ENCODE measurements around the gene BCL11A. TPM values are rescaled to one million over a fixed set of nuclear protein-coding genes. Genes with fewer than 3 reads are reported as not detected.

Gene BCL11A
- total and polyA plus RNA-seq, 7 donors, result 3.6 to 39.6 (median 16.3) TPM

GRCh38 chr2:60472041-60472440 is 81.4 kb downstream of the BCL11A start:
- no peaks in the 10 kb centered on the region for H3K36me3 ChIP-seq
- peaks cover 0 to 14% (median 9%) of the 10 kb centered on the region in 4 donors for H3K4me1 ChIP-seq
- no peak overlapping the region for H3K4me3 ChIP-seq
- 85 to 88% methylated on average over 5 of the region's 5 CpGs for WGBS, 2 donors
- no peaks in the 10 kb centered on the region for H3K9me3 ChIP-seq
- TF ChIP-seq POLR2AphosphoS5 (IDR thresholded peaks at IDR 0.05), result no peak
- no peak for TF ChIP-seq EP300 (IDR thresholded peaks at IDR 0.05)
- no peak for TF ChIP-seq POLR2A (IDR thresholded peaks at IDR 0.05)
- TF ChIP-seq, protein P1, sequence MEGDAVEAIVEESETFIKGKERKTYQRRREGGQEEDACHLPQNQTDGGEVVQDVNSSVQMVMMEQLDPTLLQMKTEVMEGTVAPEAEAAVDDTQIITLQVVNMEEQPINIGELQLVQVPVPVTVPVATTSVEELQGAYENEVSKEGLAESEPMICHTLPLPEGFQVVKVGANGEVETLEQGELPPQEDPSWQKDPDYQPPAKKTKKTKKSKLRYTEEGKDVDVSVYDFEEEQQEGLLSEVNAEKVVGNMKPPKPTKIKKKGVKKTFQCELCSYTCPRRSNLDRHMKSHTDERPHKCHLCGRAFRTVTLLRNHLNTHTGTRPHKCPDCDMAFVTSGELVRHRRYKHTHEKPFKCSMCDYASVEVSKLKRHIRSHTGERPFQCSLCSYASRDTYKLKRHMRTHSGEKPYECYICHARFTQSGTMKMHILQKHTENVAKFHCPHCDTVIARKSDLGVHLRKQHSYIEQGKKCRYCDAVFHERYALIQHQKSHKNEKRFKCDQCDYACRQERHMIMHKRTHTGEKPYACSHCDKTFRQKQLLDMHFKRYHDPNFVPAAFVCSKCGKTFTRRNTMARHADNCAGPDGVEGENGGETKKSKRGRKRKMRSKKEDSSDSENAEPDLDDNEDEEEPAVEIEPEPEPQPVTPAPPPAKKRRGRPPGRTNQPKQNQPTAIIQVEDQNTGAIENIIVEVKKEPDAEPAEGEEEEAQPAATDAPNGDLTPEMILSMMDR (IDR thresholded peaks at IDR 0.05), result no peak
- no peaks in the 10 kb centered on the region for H3K27me3 ChIP-seq
- intact Hi-C loops (cut with DNase I), result no loop called here
- H3K27ac ChIP-seq, result no peak overlapping the region
- DNase-seq, result no peak

DNA sequence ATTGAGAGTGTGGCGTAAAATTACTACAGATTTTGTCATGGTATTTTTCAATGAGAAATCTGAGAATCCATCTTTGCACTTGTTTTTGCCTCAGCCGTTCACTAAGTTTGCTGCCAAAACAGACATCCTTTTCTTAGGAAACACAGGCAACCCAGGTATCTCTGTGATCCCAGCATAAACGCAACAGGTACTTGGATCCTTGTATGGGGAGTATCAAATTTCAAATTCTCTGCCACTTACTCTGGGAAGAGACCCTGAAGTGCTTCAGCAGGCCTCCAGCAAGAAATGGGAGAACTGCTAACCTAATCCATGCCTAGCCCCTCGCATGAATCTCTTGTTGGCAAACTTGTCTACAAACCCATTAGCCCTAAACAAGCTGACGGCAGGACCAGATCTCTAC is 83.1 kb downstream of the BCL11A start:
- H3K4me1 ChIP-seq, result peaks cover 0 to 8% (median 3%) of the 10 kb centered on the region in 4 donors
- no peaks in the 10 kb centered on the region for H3K27me3 ChIP-seq
- H3K27ac ChIP-seq, result no peak overlapping the region
- no peaks in the 10 kb centered on the region for H3K36me3 ChIP-seq
- no peak overlapping the region for H3K4me3 ChIP-seq
- DNase-seq, result no peak
- intact Hi-C loops (cut with DNase I), result no loop called here
- H3K9me3 ChIP-seq, result no peaks in the 10 kb centered on the region
- 90 to 94% methylated on average over 5 of the region's 5 CpGs for WGBS, 2 donors
- TF ChIP-seq, protein P1 (IDR thresholded peaks at IDR 0.05), result no peak
- TF ChIP-seq EP300 (IDR thresholded peaks at IDR 0.05), result no peak
- TF ChIP-seq POLR2A (IDR thresholded peaks at IDR 0.05), result no peak

DNA sequence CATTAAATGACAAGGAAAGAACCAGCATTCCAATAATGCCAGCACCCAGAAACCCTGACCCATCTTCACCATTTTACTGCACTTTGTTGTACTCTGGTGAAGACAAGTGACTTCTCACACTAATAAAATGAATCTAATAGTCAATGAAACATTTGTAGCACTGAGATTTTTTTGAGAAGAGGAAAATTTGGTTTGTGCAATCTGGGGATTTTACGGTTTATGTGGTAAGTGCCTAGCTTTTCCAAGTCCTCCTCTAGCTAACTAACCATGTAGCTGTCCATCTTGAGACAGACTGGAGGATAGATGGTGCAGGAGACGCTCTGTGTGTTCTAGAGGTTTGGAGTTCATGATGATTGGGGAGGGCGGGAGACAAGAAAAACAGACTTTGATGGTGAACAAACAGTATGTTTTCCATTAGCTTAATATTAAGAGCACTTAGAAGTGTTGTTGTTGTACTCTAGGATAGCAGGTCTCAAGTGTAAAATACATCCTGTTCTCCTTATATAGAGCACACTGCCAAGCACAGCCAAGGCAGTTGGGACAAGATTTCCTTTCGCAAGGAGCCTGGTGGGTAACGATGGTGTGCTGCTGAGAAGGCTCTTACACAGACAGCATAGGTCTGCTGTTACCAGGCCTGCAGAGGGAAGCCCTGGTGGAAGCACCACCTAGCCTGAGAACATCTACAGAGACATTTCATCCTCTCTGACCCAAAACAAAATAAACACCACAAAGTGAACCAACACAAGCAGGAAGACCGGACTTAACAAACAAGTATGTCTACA is 83.7 kb downstream of the BCL11A start:
- Histone ChIP-seq H3K27me3 (no peaks in the 10 kb centered on the region), H3K4me1 (peaks cover 0 to 8% (median 3%) of the 10 kb centered on the region in 4 donors), H3K36me3 (no peaks in the 10 kb centered on the region), H3K4me3 (no peak overlapping the region), H3K9me3 (no peaks in the 10 kb centered on the region), H3K27ac (no peak overlapping the region)
- WGBS, 2 donors, result 90 to 94% methylated on average over 6 of the region's 6 CpGs
- intact Hi-C loops (cut with DNase I), result no loop called here
- DNase-seq, result no peak
- TF ChIP-seq, protein P1 (IDR thresholded peaks at IDR 0.05), result no peak
- TF ChIP-seq EP300 (IDR thresholded peaks at IDR 0.05), result no peak
- TF ChIP-seq POLR2A (IDR thresholded peaks at IDR 0.05), result no peak
- TF ChIP-seq POLR2AphosphoS5 (IDR thresholded peaks at IDR 0.05), result no peak

DNA sequence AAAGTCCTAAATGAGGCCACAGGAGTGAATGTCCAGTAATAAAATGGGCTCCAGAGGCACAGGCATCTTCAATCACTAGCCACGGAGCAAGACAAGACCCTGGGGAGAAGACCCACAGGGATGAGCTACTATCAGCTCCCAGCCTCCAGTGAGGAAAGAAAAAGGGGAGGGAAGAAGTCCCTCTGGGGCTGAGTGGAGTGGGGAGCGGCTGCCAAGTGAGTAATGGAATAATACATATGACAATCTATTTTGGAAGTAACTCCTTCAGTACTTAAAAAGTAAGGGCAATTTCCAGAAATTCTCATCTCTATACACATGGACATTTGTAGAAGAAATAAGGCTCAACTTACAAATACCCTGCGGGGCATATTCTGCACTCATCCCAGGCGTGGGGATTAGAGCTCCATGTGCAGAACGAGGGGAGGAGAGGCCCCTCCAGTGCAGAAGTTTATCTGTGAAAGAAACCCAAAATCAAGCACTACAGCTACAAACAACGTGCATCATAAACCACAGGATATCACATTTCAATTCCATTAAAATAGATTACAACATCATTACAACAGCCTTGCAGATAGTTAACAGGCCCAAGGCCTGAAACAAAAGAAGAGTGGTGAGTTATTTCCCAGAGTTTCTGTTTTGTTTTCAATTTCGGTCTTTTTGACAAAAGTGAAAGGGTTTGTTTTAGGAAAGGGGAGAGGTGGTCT is 84.9 kb downstream of the BCL11A start:
- H3K9me3 ChIP-seq, result no peaks in the 10 kb centered on the region
- H3K27me3 ChIP-seq, result no peaks in the 10 kb centered on the region
- peak overlapping the region in 1 of 4 donors; percentile 24 for H3K27ac ChIP-seq
- H3K4me3 ChIP-seq, result no peak overlapping the region
- TF ChIP-seq, protein P1 (IDR thresholded peaks at IDR 0.05), result no peak
- TF ChIP-seq POLR2AphosphoS5 (IDR thresholded peaks at IDR 0.05) (no peak), EP300 (IDR thresholded peaks at IDR 0.05) (no peak), POLR2A (IDR thresholded peaks at IDR 0.05) (no peak)
- peaks cover 0 to 13% (median 7%) of the 10 kb centered on the region in 4 donors for H3K4me1 ChIP-seq
- no peaks in the 10 kb centered on the region for H3K36me3 ChIP-seq
- WGBS, 2 donors, result 80 to 87% methylated on average over 7 of the region's 7 CpGs
- intact Hi-C loops (cut with DNase I), result no loop called here
- no peak for DNase-seq
